DOHH2 (cell line): ENCODE measurements around the gene LAMC3.

ENCODE experiments used
- H3F3A ChIP-seq: fragments of 200-600 bp; sonication (generic), shearing (Covaris generic); 2 replicates; pipeline ENCODE4 v1.6.0; 2016; ENCODE audit warnings: antibody characterized with exemption, mild to moderate bottlenecking; ENCODE audit not compliant: control insufficient read depth, insufficient read depth
- H3K27ac ChIP-seq: fragments of 200-600 bp; sonication (generic); 2 replicates; pipeline ENCODE4 v1.5.1; 2014; ENCODE audit warnings: low read depth, mild to moderate bottlenecking, low read length, moderate library complexity
- H3K27me3 ChIP-seq: fragments of 200-600 bp; sonication (generic); 2 replicates; pipeline ENCODE4 v1.6.1; 2014; ENCODE audit warnings: mild to moderate bottlenecking, low read length, mixed read lengths; ENCODE audit not compliant: control insufficient read depth
- H3K36me3 ChIP-seq: fragments of 200-600 bp; sonication (generic); 2 replicates; pipeline ENCODE4 v1.6.1; 2014; ENCODE audit warnings: mild to moderate bottlenecking, low read length, moderate library complexity, mixed read lengths; ENCODE audit not compliant: control insufficient read depth
- H3K4me1 ChIP-seq: fragments of 200-600 bp; sonication (generic); 2 replicates; pipeline ENCODE4 v1.6.1; 2014; ENCODE audit warnings: mild to moderate bottlenecking, low read length, mixed read lengths; ENCODE audit not compliant: control insufficient read depth
- H3K4me2 ChIP-seq: fragments of 200-600 bp; sonication (generic); 2 replicates; pipeline ENCODE4 v1.6.0; 2014; ENCODE audit warnings: mild to moderate bottlenecking, low read length, moderate library complexity
- H3K4me3 ChIP-seq: fragments of 200-600 bp; sonication (generic); 2 replicates; pipeline ENCODE4 v1.5.1; 2014; ENCODE audit warnings: mild to moderate bottlenecking, low read length, mixed read lengths
- H3K79me2 ChIP-seq: fragments of 200-600 bp; sonication (generic); 2 replicates; pipeline ENCODE4 v1.6.1; 2014; ENCODE audit warnings: mild to moderate bottlenecking, low read length, mixed read lengths; ENCODE audit not compliant: control insufficient read depth
- H3K9me2 ChIP-seq: fragments of 200-600 bp; sonication (generic); replicated peaks from 2 replicates; pipeline ENCODE4 v1.6.1; 2014; ENCODE audit warnings: mild to moderate bottlenecking, low read length, mixed read lengths; ENCODE audit not compliant: control insufficient read depth
- H3K9me3 ChIP-seq: fragments of 200-600 bp; sonication (generic); 2 replicates; pipeline ENCODE4 v1.6.1; 2014; ENCODE audit warnings: antibody characterized with exemption, low read length, mixed read lengths; ENCODE audit not compliant: control insufficient read depth, insufficient read depth
- H4K20me1 ChIP-seq: fragments of 200-600 bp; sonication (generic); 2 replicates; pipeline ENCODE4 v1.6.0; 2014; ENCODE audit warnings: low read depth, mild to moderate bottlenecking, antibody characterized with exemption, low read length, moderate library complexity; ENCODE audit not compliant: control insufficient read depth, insufficient read depth
- CTCF ChIP-seq: fragments of 200-600 bp; sonication (generic); IDR thresholded peaks from one replicate; pipeline ENCODE4 v1.5.1; 2014; ENCODE audit warnings: antibody characterized with exemption, mild to moderate bottlenecking, low read depth, low read length; ENCODE audit not compliant: poor library complexity, severe bottlenecking
- EZH2phosphoT487 ChIP-seq: fragments of 200-600 bp; sonication (generic); IDR thresholded peaks from 2 replicates; pipeline ENCODE4 v1.6.1; 2017; ENCODE audit warnings: borderline replicate concordance, mild to moderate bottlenecking, antibody characterized with exemption, low read length, moderate library complexity, mixed read lengths

Gene LAMC3

GRCh38 chr9:131129183-131129582 is 120.2 kb downstream of the LAMC3 start:
- no peaks in the 10 kb centered on the region for H3K27me3 ChIP-seq
- no peaks in the 10 kb centered on the region; the same call in 1 of the 2 replicates for H3F3A ChIP-seq
- no peaks in the 10 kb centered on the region for H3K9me2 ChIP-seq
- no peaks in the 10 kb centered on the region for H3K9me3 ChIP-seq
- H3K4me3 ChIP-seq = no peak overlapping the region
- peaks cover 55% of the 10 kb centered on the region for H3K79me2 ChIP-seq
- H3K27ac ChIP-seq = no peak overlapping the region
- TF ChIP-seq EZH2phosphoT487 (no peak), CTCF (no peak)
- peaks cover 75% of the 10 kb centered on the region for H3K36me3 ChIP-seq
- no peaks in the 10 kb centered on the region; the same call in 1 of the 2 replicates for H4K20me1 ChIP-seq
- H3K4me1 ChIP-seq = peaks cover 12% of the 10 kb centered on the region
- H3K4me2 ChIP-seq = no peak overlapping the region

- H3K36me3 ChIP-seq = peaks cover 95% of the 10 kb centered on the region
Measured at GRCh38 chr9:131138676-131139075, 129.7 kb downstream of the LAMC3 start.

GRCh38 chr9:131140112-131140511 is 131.1 kb downstream of the LAMC3 start:
- Histone ChIP-seq H3K27ac (no peak overlapping the region), H3K79me2 (0 out of 2 replicates have a peak, but pooled peaks cover 3% of the 10 kb centered on the region), H3K4me2 (no peak overlapping the region), H3K4me3 (no peak overlapping the region), H3K27me3 (no peaks in the 10 kb centered on the region), H3K9me3 (no peaks in the 10 kb centered on the region), H3K36me3 (peaks cover 95% of the 10 kb centered on the region), H3F3A (no peaks in the 10 kb centered on the region), H3K4me1 (no peaks in the 10 kb centered on the region), H3K9me2 (no peaks in the 10 kb centered on the region), H4K20me1 (no peaks in the 10 kb centered on the region)
- TF ChIP-seq CTCF (no peak), EZH2phosphoT487 (no peak)

More at GRCh38 chr9:131138676-131139075, 129.7 kb downstream of the LAMC3 start:
- Histone ChIP-seq H3K4me2 (no peak overlapping the region), H4K20me1 (no peaks in the 10 kb centered on the region), H3K9me2 (no peaks in the 10 kb centered on the region), H3K4me3 (no peak overlapping the region), H3F3A (no peaks in the 10 kb centered on the region), H3K27me3 (no peaks in the 10 kb centered on the region), H3K9me3 (no peaks in the 10 kb centered on the region), H3K79me2 (0 out of 2 replicates have a peak, but pooled peaks cover 3% of the 10 kb centered on the region), H3K4me1 (no peaks in the 10 kb centered on the region), H3K27ac (no peak overlapping the region)
- TF ChIP-seq EZH2phosphoT487 (no peak), CTCF (no peak)
